Peyer's patch (tissue), 4 donors: ENCODE results near the gene HLA-DQB2. TPM values are rescaled to one million over a fixed set of nuclear protein-coding genes. Genes with fewer than 3 reads are reported as not detected.

Source experiments
- DNase-seq, 3 donors: peaks; one replicate each; pipeline ENCODE4 v3.0.0-alpha.2; 2017 to 2019
- H3K27ac ChIP-seq, 4 donors: fragments of 200-600 bp; sonication (generic); one replicate each; pipeline ENCODE4 v1.5.1; 2016 to 2019
- H3K27me3 ChIP-seq, 2 donors: fragments of 200-600 bp; sonication (generic); one replicate each; pipeline ENCODE4 v1.5.1; 2019
- H3K36me3 ChIP-seq, 3 donors: fragments of 200-600 bp; sonication (generic); one replicate each; pipeline ENCODE4 v1.5.1; 2016 to 2019
- H3K4me1 ChIP-seq, 4 donors: fragments of 200-600 bp; sonication (generic); one replicate each; pipeline ENCODE4 v1.5.1; 2016 to 2019
- H3K4me3 ChIP-seq, 4 donors: fragments of 200-600 bp; sonication (generic); 1 replicate in 3 of 4; 2 replicates in 1 of 4; pipeline ENCODE4 v1.5.1; 2016 to 2019; ENCODE audit warnings: mild to moderate bottlenecking in 1 of 4
- H3K9me3 ChIP-seq, 4 donors: fragments of 200-600 bp; sonication (generic); one replicate each; pipeline ENCODE4 v1.5.1; 2016 to 2019; ENCODE audit warnings: mild to moderate bottlenecking in 1 of 4
- POLR2A ChIP-seq, 2 donors: fragments of 450-650 bp; IDR thresholded peaks; one replicate each; pipeline ENCODE4 v1.5.1; 2017; ENCODE audit warnings: antibody characterized with exemption in 2 of 2, mild to moderate bottlenecking in 2 of 2, moderate library complexity in 2 of 2
- small RNA-seq, 2 donors: library from RNA; depleted of rRNA; stranded (forward); fragments of <200 nt; gene quantifications; one replicate each; pipeline ENCODE3, GENCODE V24; 2016
- total RNA-seq, 4 donors: library from RNA; depleted of rRNA; stranded (reverse); fragments of >200 nt; gene quantifications; one replicate each; pipeline ENCODE4 v1.1.0, GENCODE V29; 2016
- TF ChIP-seq, protein P1 (sequence below), 6 experiments: fragments of 450-650 bp in 4 of 6; fragments of 200-600 bp in 2 of 6; sonication (generic) in 1 of 6; IDR thresholded peaks; one replicate each; pipeline ENCODE4 v1.5.1; 2017 to 2019; ENCODE audit warnings: antibody characterized with exemption in 6 of 6, mild to moderate bottlenecking in 3 of 6, moderate library complexity in 1 of 6

HLA-DQB2 gene
- total RNA-seq, 4 donors from 2014 or later = not detected

DNA sequence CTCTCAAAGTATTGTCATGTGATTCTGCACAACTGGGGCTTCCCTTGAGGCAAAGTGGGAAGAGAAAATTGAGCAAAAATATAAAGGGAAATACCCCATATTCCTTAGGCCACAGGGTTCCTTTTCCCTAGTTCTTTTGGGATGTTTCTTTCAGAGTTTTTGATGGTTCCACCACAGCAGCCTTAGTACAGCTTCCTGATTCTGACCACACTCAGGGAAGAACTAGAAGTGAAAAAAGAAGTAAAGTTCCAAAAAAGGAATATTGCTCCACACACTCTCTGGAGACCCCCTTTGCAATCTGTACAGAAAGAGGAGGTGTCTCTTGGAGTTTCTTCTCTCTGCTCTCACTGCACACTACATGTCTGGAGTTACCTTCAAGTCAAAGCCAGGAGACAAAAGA, 50.1 kb downstream of the HLA-DQB2 start:
- TF ChIP-seq, protein P1, sequence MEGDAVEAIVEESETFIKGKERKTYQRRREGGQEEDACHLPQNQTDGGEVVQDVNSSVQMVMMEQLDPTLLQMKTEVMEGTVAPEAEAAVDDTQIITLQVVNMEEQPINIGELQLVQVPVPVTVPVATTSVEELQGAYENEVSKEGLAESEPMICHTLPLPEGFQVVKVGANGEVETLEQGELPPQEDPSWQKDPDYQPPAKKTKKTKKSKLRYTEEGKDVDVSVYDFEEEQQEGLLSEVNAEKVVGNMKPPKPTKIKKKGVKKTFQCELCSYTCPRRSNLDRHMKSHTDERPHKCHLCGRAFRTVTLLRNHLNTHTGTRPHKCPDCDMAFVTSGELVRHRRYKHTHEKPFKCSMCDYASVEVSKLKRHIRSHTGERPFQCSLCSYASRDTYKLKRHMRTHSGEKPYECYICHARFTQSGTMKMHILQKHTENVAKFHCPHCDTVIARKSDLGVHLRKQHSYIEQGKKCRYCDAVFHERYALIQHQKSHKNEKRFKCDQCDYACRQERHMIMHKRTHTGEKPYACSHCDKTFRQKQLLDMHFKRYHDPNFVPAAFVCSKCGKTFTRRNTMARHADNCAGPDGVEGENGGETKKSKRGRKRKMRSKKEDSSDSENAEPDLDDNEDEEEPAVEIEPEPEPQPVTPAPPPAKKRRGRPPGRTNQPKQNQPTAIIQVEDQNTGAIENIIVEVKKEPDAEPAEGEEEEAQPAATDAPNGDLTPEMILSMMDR (IDR thresholded peaks at IDR 0.05) = no peak
- TF ChIP-seq POLR2A (IDR thresholded peaks at IDR 0.05) = no peak

DNA sequence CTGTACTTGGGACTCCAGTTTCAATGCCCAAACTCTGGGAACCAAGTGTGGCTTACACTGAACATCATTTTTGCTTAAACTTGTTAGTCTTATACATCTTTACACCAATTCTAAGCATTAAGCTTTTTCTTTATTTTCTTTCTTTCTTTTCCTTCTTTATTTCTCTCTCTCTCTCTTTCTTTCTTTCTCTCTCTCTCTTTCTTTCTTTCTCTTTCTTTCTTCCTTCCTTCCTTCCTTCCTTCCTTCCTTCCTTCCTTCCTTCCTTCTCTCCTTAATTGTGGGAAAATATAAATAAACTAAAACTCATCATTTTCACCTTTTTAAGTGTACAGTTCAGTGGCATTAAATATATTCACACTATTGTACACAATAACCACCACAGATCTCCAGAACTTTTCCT, 53.7 kb downstream of the HLA-DQB2 start:
- no peaks in the 10 kb centered on the region for H3K4me1 ChIP-seq
- TF ChIP-seq POLR2A (IDR thresholded peaks at IDR 0.05) = no peak
- H3K27ac ChIP-seq = no peak overlapping the region
- no peak overlapping the region for H3K4me3 ChIP-seq
- no peaks in the 10 kb centered on the region for H3K27me3 ChIP-seq
- DNase-seq = no peak
- H3K9me3 ChIP-seq = no peaks in the 10 kb centered on the region
- H3K36me3 ChIP-seq = no peaks in the 10 kb centered on the region

More for the DNA sequence above, 50.1 kb downstream of the HLA-DQB2 start:
- no peaks in the 10 kb centered on the region for H3K9me3 ChIP-seq
- no peak overlapping the region for H3K4me3 ChIP-seq
- no peaks in the 10 kb centered on the region for H3K4me1 ChIP-seq
- no peaks in the 10 kb centered on the region for H3K27me3 ChIP-seq
- no peak for DNase-seq
- no peak overlapping the region for H3K27ac ChIP-seq
- H3K36me3 ChIP-seq = no peaks in the 10 kb centered on the region

Small RNA genes within 50 kb of the gene (small RNA-seq; reads per million reads assigned to genes)
- gene MIR3135B = 0 reads per million in 2 donors

Other genes with a start within 250 kb of the HLA-DQB2 start
- gene HLA-DRB5, start 233.2 kb downstream of the HLA-DQB2 start, total RNA-seq = 10 to 100 TPM in 2 of 4 donors, not detected in 2; 14.7 to 36.3 TPM
- gene HLA-DRB1, start 173.7 kb downstream of the HLA-DQB2 start, total RNA-seq = 100 to 1,000 TPM in 2 of 4 donors, 10 to 100 TPM in 2; 49.8 to 260 (median 102) TPM
- gene HLA-DQA1, start 126.1 kb downstream of the HLA-DQB2 start, total RNA-seq = 10 to 100 TPM in 1 of 4 donors, 1 to 10 TPM in 1, under 1 TPM in 1, not detected in 1; 0.67 to 36.3 (median 1.5) TPM
- 10 to 100 TPM in 1 of 4 donors, 1 to 10 TPM in 1, not detected in 2; 7.6 to 18.2 TPM for gene HLA-DQB1, start 96.9 kb downstream of the HLA-DQB2 start, total RNA-seq
- 1 to 10 TPM in 1 of 4 donors, not detected in 3; 2.5 TPM for gene HLA-DQA2, start 22.1 kb downstream of the HLA-DQB2 start, total RNA-seq
- 10 to 100 TPM in 1 of 4 donors, 1 to 10 TPM in 2, under 1 TPM in 1; 0.88 to 13.2 (median 4.2) TPM for gene HLA-DOB, start 53.5 kb upstream of the HLA-DQB2 start, total RNA-seq
- gene TAP2, start 75.2 kb upstream of the HLA-DQB2 start, total RNA-seq = 10 to 100 TPM; 16.5 to 53.2 (median 39.4) TPM
- 100 to 1,000 TPM in 2 of 4 donors, 10 to 100 TPM in 2; 48.1 to 104 (median 96.0) TPM for gene PSMB8, start 80.5 kb upstream of the HLA-DQB2 start, total RNA-seq
- 100 to 1,000 TPM in 3 of 4 donors, 10 to 100 TPM in 1; 25.6 to 136 (median 107) TPM for gene TAP1, start 90.2 kb upstream of the HLA-DQB2 start, total RNA-seq
- gene PSMB9, start 90.7 kb upstream of the HLA-DQB2 start, total RNA-seq = 100 to 1,000 TPM in 1 of 4 donors, 10 to 100 TPM in 3; 53.5 to 124 (median 80.9) TPM
- gene HLA-DMB, start 177.5 kb upstream of the HLA-DQB2 start, total RNA-seq = 100 to 1,000 TPM in 1 of 4 donors, 10 to 100 TPM in 3; 59.4 to 199 (median 91.6) TPM
- 10 to 100 TPM; 47.0 to 79.9 (median 62.1) TPM for gene HLA-DMA, start 189.6 kb upstream of the HLA-DQB2 start, total RNA-seq
- 100 to 1,000 TPM; 146 to 525 (median 205) TPM for gene BRD2, start 205.1 kb upstream of the HLA-DQB2 start, total RNA-seq
- gene HLA-DOA, start 246.1 kb upstream of the HLA-DQB2 start, total RNA-seq = 10 to 100 TPM in 1 of 4 donors, 1 to 10 TPM in 1, under 1 TPM in 1, not detected in 1; 0.95 to 26.4 (median 1.5) TPM